Endodermal cell (in vitro differentiated cells): ENCODE measurements around the gene ZNF407. TPM values are rescaled to one million over a fixed set of nuclear protein-coding genes. Genes with fewer than 3 reads are reported as not detected.
A peak's percentile ranks its signal among the peaks of the same experiment; 100 is the strongest.

Experiments
- DNase-seq: peaks from one replicate; pipeline ENCODE4 v3.0.0-alpha.2; 2017
- H3K27ac ChIP-seq: 2 replicates; pipeline ENCODE4 v1.5.1; 2013; ENCODE audit warnings: mild to moderate bottlenecking, low read depth, low read length, moderate library complexity
- H3K27me3 ChIP-seq: 2 replicates; pipeline ENCODE4 v1.6.1; 2013; ENCODE audit warnings: mild to moderate bottlenecking, low read length, moderate library complexity; ENCODE audit not compliant: insufficient read depth, control insufficient read depth, poor library complexity, severe bottlenecking
- H3K36me3 ChIP-seq: 2 replicates; pipeline ENCODE4 v1.7.0; 2013; ENCODE audit warnings: mild to moderate bottlenecking, low read length, moderate library complexity; ENCODE audit not compliant: control insufficient read depth, insufficient read depth
- H3K4me1 ChIP-seq: one replicate; pipeline ENCODE4 v1.7.0; 2013; ENCODE audit warnings: low read length; ENCODE audit not compliant: control insufficient read depth, insufficient read depth
- H3K4me3 ChIP-seq: 2 replicates; pipeline ENCODE4 v1.5.1; 2013; ENCODE audit warnings: mild to moderate bottlenecking, low read length, moderate library complexity
- H3K9ac ChIP-seq: 2 replicates; pipeline ENCODE4 v1.6.1; 2013; ENCODE audit warnings: mild to moderate bottlenecking, low read length, moderate library complexity; ENCODE audit not compliant: poor library complexity, severe bottlenecking; ENCODE audit errors: extremely low read depth
- H3K9me3 ChIP-seq: 2 replicates; pipeline ENCODE4 v1.6.1; 2013; ENCODE audit warnings: mild to moderate bottlenecking, low read length, moderate library complexity; ENCODE audit not compliant: control insufficient read depth
- H3K27ac Mint-ChIP-seq: 2 replicates; pipeline ENCODE4 v1.8.0; 2020; ENCODE audit warnings: mixed read lengths
- H3K27me3 Mint-ChIP-seq: 2 replicates; pipeline ENCODE4 v1.8.0; 2021; ENCODE audit warnings: mild to moderate bottlenecking, mixed read lengths; ENCODE audit not compliant: insufficient read depth
- H3K36me3 Mint-ChIP-seq: 2 replicates; pipeline ENCODE4 v1.8.0; 2020; ENCODE audit warnings: low read depth, mixed read lengths
- H3K4me1 Mint-ChIP-seq: 2 replicates; pipeline ENCODE4 v1.8.0; 2020; ENCODE audit warnings: mixed read lengths
- H3K4me3 Mint-ChIP-seq: 2 replicates; pipeline ENCODE4 v1.8.0; 2020; ENCODE audit warnings: mild to moderate bottlenecking, moderate library complexity, mixed read lengths
- H3K9me3 Mint-ChIP-seq: 2 replicates; pipeline ENCODE4 v1.8.0; 2020; ENCODE audit warnings: mild to moderate bottlenecking, mixed read lengths
- WGBS, 2 experiments: methylation state at CpG; one replicate each; pipeline versions ENCODE4 v1.1.5 to v1.1.7; 2013; ENCODE audit warnings: missing lambda C conversion rate in 2 of 2, mixed read lengths in 1 of 2; ENCODE audit not compliant: insufficient coverage in 1 of 2, insufficient read length in 1 of 2; 5-methylcytosine and 5-hydroxymethylcytosine counted together
- total RNA-seq, 2 donors: library from RNA; stranded (reverse); fragmentation: NEBNext Ultra II Directional in 1 of 2; extraction: Animal tissue kit (Norgen Biotek cat#: 25700) in 1 of 2; gene quantifications; 2 replicates in 1 of 2; 3 replicates in 1 of 2; pipeline ENCODE4 v1.2.1, GENCODE V29; 2021
- TF ChIP-seq, protein P1 (sequence below): fragments of 200-600 bp; sonication (generic); conservative IDR thresholded peaks from 2 replicates; pipeline ENCODE4 v1.5.0; 2021; ENCODE audit warnings: antibody characterized with exemption, mild to moderate bottlenecking

Gene ZNF407
- total RNA-seq, 2 donors from 2014 or later = 7.6 to 13.1 TPM

DNA sequence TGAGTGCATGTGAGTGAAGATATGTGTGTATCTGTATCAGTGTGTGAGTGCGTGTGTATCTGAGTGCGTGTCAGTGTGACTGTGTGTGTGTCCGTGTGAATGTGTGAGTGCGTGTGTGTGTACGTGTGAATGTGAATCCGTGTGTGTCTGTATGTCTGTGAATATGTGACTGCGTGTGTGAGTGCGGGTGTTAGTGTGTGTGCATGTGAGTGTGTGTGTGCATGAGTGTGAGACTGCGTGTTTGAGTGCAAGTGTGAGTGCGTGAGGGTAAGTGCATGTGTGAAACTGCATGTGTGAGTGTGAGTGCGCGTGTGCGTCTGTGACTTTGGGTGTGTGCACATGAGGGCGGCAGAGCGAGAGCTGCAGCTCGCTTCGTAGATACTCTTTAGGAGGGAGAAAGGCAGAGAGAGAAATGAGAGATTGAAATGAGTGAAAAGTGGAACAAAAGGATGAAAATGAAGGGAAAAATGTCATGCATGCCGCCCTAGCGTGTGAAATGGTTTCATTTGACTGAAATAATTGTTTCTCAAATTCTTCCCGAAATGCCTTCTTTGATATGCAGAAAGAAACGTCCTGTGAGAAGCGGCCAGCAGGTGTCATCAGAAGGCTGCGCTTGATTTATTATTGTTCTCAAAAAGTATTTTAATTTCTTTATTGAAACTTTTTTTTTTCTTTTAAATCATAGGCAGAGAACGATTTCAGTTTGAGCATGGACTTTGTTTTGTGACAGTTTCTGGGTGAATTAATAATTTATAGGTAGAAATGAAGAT, 25.6 kb downstream of the ZNF407 start:
- no peaks in the 10 kb centered on the region for H3K4me1 Mint-ChIP-seq
- TF ChIP-seq, protein P1, sequence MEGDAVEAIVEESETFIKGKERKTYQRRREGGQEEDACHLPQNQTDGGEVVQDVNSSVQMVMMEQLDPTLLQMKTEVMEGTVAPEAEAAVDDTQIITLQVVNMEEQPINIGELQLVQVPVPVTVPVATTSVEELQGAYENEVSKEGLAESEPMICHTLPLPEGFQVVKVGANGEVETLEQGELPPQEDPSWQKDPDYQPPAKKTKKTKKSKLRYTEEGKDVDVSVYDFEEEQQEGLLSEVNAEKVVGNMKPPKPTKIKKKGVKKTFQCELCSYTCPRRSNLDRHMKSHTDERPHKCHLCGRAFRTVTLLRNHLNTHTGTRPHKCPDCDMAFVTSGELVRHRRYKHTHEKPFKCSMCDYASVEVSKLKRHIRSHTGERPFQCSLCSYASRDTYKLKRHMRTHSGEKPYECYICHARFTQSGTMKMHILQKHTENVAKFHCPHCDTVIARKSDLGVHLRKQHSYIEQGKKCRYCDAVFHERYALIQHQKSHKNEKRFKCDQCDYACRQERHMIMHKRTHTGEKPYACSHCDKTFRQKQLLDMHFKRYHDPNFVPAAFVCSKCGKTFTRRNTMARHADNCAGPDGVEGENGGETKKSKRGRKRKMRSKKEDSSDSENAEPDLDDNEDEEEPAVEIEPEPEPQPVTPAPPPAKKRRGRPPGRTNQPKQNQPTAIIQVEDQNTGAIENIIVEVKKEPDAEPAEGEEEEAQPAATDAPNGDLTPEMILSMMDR = peak; percentile 78
- H3K9me3 ChIP-seq = no peaks in the 10 kb centered on the region
- H3K27me3 Mint-ChIP-seq = no peaks in the 10 kb centered on the region
- no peaks in the 10 kb centered on the region for H3K36me3 Mint-ChIP-seq
- 74 to 75% methylated on average over 19 to 23 of the region's 24 CpGs for whole genome bisulfite sequencing, 2 experiments
- no peaks in the 10 kb centered on the region for H3K27me3 ChIP-seq
- no peak overlapping the region for H3K4me3 ChIP-seq
- no peaks in the 10 kb centered on the region for H3K4me1 ChIP-seq
- H3K9me3 Mint-ChIP-seq = no peaks in the 10 kb centered on the region
- peak; percentile 63 for DNase-seq
- H3K27ac ChIP-seq = no peak overlapping the region
- no peak overlapping the region for H3K9ac ChIP-seq
- H3K36me3 ChIP-seq = no peaks in the 10 kb centered on the region
- H3K27ac Mint-ChIP-seq = no peak overlapping the region
- no peak overlapping the region for H3K4me3 Mint-ChIP-seq

DNA sequence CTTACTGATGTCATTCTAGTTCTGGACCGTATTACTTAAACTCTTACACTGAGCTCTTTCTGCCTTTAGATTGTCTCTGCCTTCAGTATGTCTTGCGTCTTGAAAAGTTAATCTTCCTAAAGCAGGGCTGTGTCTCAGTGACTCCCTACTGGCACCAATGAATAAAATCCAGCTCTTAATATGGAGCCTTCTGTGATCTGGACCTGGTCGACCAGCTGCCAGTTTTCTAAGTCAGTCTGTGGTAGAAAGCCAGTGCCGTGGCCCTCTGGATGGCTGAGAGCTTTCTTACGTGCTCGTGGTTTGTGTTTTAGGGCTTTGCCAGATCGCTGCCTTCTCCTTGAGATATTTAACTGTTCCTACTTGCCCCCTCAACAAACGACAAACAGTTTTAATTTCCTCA, 26.8 kb downstream of the ZNF407 start:
- 90% methylated on average over 8 of the region's 8 CpGs for WGBS, 2 experiments
- no peak overlapping the region for H3K27ac ChIP-seq
- H3K9me3 Mint-ChIP-seq = no peaks in the 10 kb centered on the region
- no peaks in the 10 kb centered on the region for H3K36me3 ChIP-seq
- no peak overlapping the region for H3K4me3 Mint-ChIP-seq
- no peak for DNase-seq
- TF ChIP-seq, protein P1 = no peak
- no peaks in the 10 kb centered on the region for H3K27me3 Mint-ChIP-seq
- H3K4me3 ChIP-seq = no peak overlapping the region
- H3K27ac Mint-ChIP-seq = no peak overlapping the region
- H3K36me3 Mint-ChIP-seq = no peaks in the 10 kb centered on the region
- no peaks in the 10 kb centered on the region for H3K4me1 ChIP-seq
- H3K9me3 ChIP-seq = no peaks in the 10 kb centered on the region
- no peak overlapping the region for H3K9ac ChIP-seq
- H3K4me1 Mint-ChIP-seq = no peaks in the 10 kb centered on the region
- H3K27me3 ChIP-seq = no peaks in the 10 kb centered on the region

DNA sequence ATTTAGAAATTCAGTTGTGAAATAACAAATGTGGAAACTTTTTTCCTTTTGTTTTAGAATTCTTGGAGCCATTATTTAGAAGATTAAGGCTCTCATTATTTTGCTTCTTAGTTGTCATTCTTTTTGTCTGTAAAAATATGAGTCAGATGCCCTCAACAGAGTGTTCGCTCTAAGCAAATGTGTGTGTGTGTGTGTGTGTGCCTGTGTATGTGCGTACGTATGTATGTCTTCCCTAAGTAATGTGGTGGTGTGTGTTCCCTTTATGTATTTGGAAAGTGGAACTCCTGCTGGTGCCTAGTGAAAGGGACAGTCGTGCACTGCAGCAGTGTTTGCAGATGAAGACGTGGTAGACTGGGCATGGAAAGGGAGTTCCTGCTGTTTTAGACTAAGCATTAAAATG, 27.5 kb downstream of the ZNF407 start:
- no peaks in the 10 kb centered on the region for H3K27me3 Mint-ChIP-seq
- H3K9ac ChIP-seq = no peak overlapping the region

More for the DNA sequence above, 27.5 kb downstream of the ZNF407 start:
- Mint-ChIP-seq H3K27ac (no peak overlapping the region), H3K4me1 (no peaks in the 10 kb centered on the region), H3K36me3 (no peaks in the 10 kb centered on the region), H3K9me3 (no peaks in the 10 kb centered on the region), H3K4me3 (no peak overlapping the region)
- no peak for DNase-seq
- no peaks in the 10 kb centered on the region for H3K27me3 ChIP-seq
- H3K9me3 ChIP-seq = no peaks in the 10 kb centered on the region
- WGBS, 2 experiments = 88 to 100% methylated on average over 1 to 5 of the region's 5 CpGs
- no peak overlapping the region for H3K4me3 ChIP-seq
- no peaks in the 10 kb centered on the region for H3K36me3 ChIP-seq
- no peak overlapping the region for H3K27ac ChIP-seq
- TF ChIP-seq, protein P1 = no peak
- H3K4me1 ChIP-seq = no peaks in the 10 kb centered on the region
